ENCODE results near the gene IRS1. TPM values are rescaled to one million over a fixed set of nuclear protein-coding genes. Genes with fewer than 3 reads are reported as not detected.

IRS1 gene
- total RNA-seq, 2 donors from 2014 or later: 14.6 to 15.8 TPM

- DNase-seq (ENCODE audit: low spot score): no peak
- no peaks in the 10 kb centered on the region for H3K27me3 ChIP-seq
- TF ChIP-seq CTCF (IDR thresholded peaks at IDR 0.05): no peak
Measured at GRCh38 chr2:226797989-226798421, 1.6 kb downstream of the IRS1 start.

GRCh38 chr2:226797289-226797988 is 2.2 kb downstream of the IRS1 start:
- Histone ChIP-seq H3K9me3 (no peaks in the 10 kb centered on the region), H3K27ac (peak overlapping the region; percentile 90 to 92), H3K36me3 (no peaks in the 10 kb centered on the region), H3K27me3 (no peaks in the 10 kb centered on the region), H3K4me3 (peak overlapping the region; percentile 80), H3K4me1 (peaks cover 0 to 72% of the 10 kb centered on the region in 2 donors)
- TF ChIP-seq CTCF (IDR thresholded peaks at IDR 0.05): no peak
- DNase-seq (ENCODE audit: low spot score): peak; percentile 62

More at GRCh38 chr2:226797989-226798421, 1.6 kb downstream of the IRS1 start:
- no peaks in the 10 kb centered on the region for H3K36me3 ChIP-seq
- H3K27ac ChIP-seq: peak overlapping the region; percentile 90 to 92
- no peaks in the 10 kb centered on the region for H3K9me3 ChIP-seq
- H3K4me1 ChIP-seq: peaks cover 0 to 66% of the 10 kb centered on the region in 2 donors
- peak overlapping the region; percentile 80 for H3K4me3 ChIP-seq

- peak overlapping the region; percentile 90 to 92 for H3K27ac ChIP-seq
- no peaks in the 10 kb centered on the region for H3K36me3 ChIP-seq
- DNase-seq (ENCODE audit: low spot score): no peak
- H3K27me3 ChIP-seq: no peaks in the 10 kb centered on the region
- H3K4me3 ChIP-seq: peak overlapping the region; percentile 80
- peaks cover 0 to 78% of the 10 kb centered on the region in 2 donors for H3K4me1 ChIP-seq
- peak; percentile 56 to 80 for TF ChIP-seq CTCF (IDR thresholded peaks at IDR 0.05)
- H3K9me3 ChIP-seq: no peaks in the 10 kb centered on the region
Measured at GRCh38 chr2:226796840-226797288, 2.8 kb downstream of the IRS1 start.

- no peak for TF ChIP-seq CTCF (IDR thresholded peaks at IDR 0.05)
- Histone ChIP-seq H3K4me3 (peak overlapping the region; percentile 80), H3K27me3 (no peaks in the 10 kb centered on the region), H3K27ac (peak overlapping the region; percentile 90 to 92), H3K9me3 (no peaks in the 10 kb centered on the region), H3K36me3 (no peaks in the 10 kb centered on the region), H3K4me1 (peaks cover 0 to 73% of the 10 kb centered on the region in 2 donors)
- no peak for DNase-seq (ENCODE audit: low spot score)
Measured at GRCh38 chr2:226796012-226796839, 3.4 kb downstream of the IRS1 start.

GRCh38 chr2:226795281-226796011 is 4.2 kb downstream of the IRS1 start:
- Histone ChIP-seq H3K27ac (peak overlapping the region; percentile 90 to 92), H3K4me1 (peaks cover 0 to 74% of the 10 kb centered on the region in 2 donors), H3K36me3 (no peaks in the 10 kb centered on the region), H3K27me3 (no peaks in the 10 kb centered on the region), H3K4me3 (peak overlapping the region; percentile 80), H3K9me3 (no peaks in the 10 kb centered on the region)
- TF ChIP-seq CTCF (IDR thresholded peaks at IDR 0.05): peak in 1 of 2 donors; percentile 40
- no peak for DNase-seq (ENCODE audit: low spot score)
